Left kidney (tissue), 8 donors: ENCODE measurements around the gene UBA6. TPM values are rescaled to one million over a fixed set of nuclear protein-coding genes. Genes with fewer than 3 reads are reported as not detected.
"Not testable (repeated sequence)": the region's sequence is repeated elsewhere in the genome, so short reads cannot be mapped to it uniquely, and the experiment has no call there.

ENCODE experiments used
- DNase-seq: peaks from one replicate; pipeline ENCODE4 v3.0.0-alpha.2; 2013
- long read RNA-seq, 8 donors: transcript quantifications; one replicate each; lab custom pipeline, GENCODE V29; 2026
- polyA plus RNA-seq: library from polyadenylated mRNA; unstranded; fragments of 120-200 nt; gene quantifications from one replicate; pipeline ENCODE4 v1.2.1, GENCODE V29; 2013; ENCODE audit not compliant: insufficient read length

The UBA6 gene
- polyA plus RNA-seq = 78.7 TPM
- long read RNA-seq, donor 1 = 0 reads
- long read RNA-seq, donor 2, partial matches to known transcripts = 0 of 1 reads
- long read RNA-seq, donor 2, other reads (novel, unspliced or antisense) = 0 of 1 reads
- long read RNA-seq, donor 3, full-length matches to known transcripts = 3 of 3 reads
- long read RNA-seq, donor 3, partial matches to known transcripts = 0 of 3 reads
- long read RNA-seq, donor 3, other reads (novel, unspliced or antisense) = 0 of 3 reads
- long read RNA-seq, donor 4 = 0 reads
- long read RNA-seq, donor 5 = 0 reads
- long read RNA-seq, donor 6, full-length matches to known transcripts = 1 of 6 reads
- long read RNA-seq, donor 6, partial matches to known transcripts = 0 of 6 reads
- long read RNA-seq, donor 6, other reads (novel, unspliced or antisense) = 5 of 6 reads
- long read RNA-seq, donor 7, partial matches to known transcripts = 0 of 1 reads
- long read RNA-seq, donor 7, other reads (novel, unspliced or antisense) = 0 of 1 reads
- long read RNA-seq, donor 8 = 0 reads

GRCh38 chr4:67700738-67701516, at the start of gene UBA6:
Gene UBA6 (minus strand): TSS chr4:67701155. CDS start chr4:67701119, 36 bp downstream.
- peak; percentile 93 for DNase-seq

DNA sequence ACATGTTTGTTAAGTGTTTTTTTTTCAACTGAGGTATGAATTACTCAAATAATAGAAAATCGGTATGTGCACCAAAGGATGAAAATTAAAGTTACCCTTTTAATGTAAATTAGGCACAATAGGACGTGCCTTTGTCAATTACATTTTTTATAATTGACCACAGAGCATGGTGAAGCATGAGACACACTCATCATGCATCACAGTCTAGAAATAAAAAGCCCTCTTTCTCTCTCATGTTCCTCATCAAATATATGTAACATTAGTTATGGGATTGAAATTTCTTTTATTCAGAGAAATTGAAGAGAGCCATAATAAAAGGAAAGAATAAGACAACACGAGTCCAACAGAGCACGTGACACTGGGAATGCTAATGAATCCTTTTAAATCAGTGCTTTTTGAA, 49.7 kb upstream of the UBA6 start:
- no peak for DNase-seq

DNA sequence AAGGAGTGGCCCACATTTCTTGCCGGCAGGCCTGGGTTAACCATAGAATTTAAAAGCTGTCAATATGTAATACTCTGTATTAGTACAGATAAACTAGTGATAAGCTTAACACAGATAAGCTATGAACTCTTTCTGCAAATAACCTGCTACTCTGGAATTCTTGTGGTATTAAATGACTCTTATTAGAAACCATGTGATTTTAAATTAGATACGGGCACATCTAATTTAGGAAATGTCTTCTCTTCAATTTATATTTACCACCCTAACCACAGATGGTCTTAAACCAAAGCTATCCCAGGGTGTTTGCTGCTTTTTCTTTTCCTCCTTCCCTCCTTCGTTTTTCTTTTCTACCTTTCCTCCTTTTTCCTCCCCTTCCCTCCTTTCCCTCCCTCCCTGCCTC, 48.3 kb upstream of the UBA6 start:
- no peak for DNase-seq

GRCh38 chr4:67746797-67747495, 46.0 kb upstream of the UBA6 start:
- DNase-seq = peak; percentile 13

- DNase-seq = no peak
Observed at GRCh38 chr4:67744561-67745283, 43.8 kb upstream of the UBA6 start.

- no peak for DNase-seq
Observed at GRCh38 chr4:67743194-67743593, 42.2 kb upstream of the UBA6 start.

DNA sequence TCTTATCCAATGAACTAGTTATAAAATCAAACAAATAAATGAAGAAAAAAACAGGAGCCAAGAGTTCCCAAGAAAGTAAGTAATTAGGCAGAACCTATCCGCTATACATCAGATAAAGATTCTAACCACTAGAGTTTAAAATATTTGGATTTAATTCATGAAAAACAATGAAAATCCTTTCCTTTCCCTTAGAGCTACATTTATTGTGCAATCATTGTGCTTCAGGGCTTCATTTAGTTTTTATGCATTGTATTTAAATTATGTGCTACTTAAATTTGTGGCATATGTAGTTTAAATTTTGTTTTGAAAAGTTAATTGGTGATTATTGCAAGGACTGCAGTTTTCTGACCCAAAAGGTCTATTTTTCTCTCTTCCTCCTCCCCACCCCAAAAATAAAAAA, 35.3 kb upstream of the UBA6 start:
- no peak for DNase-seq

- DNase-seq = no peak
Observed at GRCh38 chr4:67735325-67735724, 34.4 kb upstream of the UBA6 start.

GRCh38 chr4:67730511-67730910, 29.6 kb upstream of the UBA6 start:
- not testable (repeated sequence) for DNase-seq

DNA sequence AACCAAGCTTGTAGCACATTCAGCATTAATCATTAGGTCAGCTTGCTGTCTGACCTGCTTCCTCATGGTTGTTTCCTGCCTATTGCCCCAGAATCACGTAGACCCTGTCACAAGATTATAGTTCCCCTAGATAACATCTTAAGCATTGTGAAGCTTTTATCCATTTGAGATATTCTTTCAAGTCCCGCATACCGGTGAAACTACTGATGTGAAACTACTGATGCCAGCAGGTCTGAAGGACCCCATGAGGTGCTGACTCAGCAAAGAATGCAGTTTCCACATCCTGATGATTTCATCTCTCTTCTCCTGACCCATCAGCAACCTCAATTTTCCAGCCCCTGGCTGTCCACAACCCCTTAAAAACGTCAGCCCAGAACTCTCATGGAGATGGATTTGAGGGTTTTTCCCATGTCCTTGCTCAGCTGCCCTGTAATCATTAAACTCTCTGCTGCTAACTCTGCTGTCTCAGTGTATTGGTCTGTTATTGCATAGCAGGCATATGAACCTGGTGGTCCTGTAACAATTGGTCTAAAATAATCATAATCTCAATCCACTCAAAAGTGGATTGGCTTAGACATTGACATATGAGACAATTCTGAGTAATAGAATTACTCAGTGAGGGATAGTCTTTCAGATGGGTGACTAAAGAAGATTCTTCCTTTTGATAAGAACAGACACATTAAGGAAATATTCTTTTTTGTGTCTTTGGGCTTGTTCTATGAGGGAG, 26.3 kb upstream of the UBA6 start:
- DNase-seq = no peak

DNA sequence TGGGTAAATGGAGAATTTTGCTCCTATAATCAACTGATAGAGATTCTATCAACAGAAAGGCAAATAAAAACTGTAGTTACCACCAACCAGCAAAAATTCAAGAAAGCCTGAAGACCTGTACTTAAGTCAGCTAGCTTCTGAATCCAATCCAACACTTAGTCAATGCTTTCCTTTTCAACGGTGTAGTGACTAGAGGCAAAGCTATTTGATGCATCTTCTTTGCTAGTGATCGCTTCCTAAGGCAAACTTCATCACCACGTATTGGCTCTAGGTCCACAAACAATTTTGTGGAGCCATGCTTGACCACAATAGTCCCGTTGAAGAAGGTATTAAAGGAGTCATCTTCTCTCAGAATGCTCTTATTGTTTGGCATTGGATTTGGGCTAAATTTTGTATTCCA, 25.0 kb upstream of the UBA6 start:
- no peak for DNase-seq

DNA sequence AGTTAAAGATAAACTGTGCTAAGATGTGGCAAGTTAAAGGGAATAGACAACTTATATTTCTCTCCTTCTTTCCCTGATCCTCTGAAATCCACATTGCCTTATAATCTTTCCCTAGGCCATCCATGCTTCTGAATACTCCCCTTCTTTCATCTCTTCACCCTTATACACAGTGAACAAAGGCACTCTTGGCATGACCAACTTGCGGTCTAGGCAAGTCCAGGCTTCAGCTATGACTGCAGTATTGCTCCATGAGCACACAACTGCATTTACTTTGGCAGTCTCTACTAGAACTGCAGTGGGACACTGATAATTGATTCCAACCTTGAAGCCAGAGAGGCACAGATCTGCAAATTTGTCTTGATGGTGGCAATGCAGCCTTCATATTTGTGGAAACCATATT, 24.2 kb upstream of the UBA6 start:
- DNase-seq = no peak

DNA sequence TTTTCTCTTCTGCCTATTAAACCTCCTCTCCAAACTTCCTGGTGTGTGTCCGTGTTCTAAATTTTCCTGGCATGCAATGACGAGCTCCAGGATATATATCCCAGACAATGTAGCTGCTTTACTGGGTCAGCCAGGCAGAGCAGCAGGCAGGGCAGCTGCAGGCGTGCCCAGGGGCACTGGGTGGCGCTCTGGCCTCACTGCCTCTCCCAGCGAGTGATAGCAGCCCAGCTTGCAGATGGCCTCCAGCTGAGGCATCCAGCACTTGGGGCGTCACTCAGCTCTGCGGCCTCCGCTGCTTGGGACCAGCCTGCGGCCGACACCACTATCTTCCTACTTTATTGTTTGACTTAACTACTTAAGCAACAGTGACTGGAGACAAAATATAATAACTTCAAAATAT, 23.0 kb upstream of the UBA6 start:
- DNase-seq = no peak

DNA sequence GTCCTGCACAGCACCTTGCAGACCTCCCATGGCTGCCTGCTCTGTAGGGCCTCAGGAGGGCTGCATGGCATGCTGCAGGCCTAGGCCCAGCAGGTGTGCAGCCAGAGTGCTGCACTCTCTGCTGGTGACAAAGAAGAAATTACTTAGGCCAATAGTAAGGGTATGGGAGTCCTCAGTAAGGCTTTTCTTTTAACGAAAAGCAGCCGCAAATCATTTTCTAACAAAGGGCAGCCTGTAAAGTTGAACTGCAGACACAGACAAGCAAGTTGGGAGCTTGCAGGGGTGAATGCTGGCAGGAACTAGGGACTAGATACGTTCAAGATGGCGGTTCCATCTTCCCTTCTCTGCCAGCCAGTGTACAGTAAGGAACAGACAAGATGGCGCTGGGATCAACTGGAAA, 22.4 kb upstream of the UBA6 start:
- no peak for DNase-seq

DNA sequence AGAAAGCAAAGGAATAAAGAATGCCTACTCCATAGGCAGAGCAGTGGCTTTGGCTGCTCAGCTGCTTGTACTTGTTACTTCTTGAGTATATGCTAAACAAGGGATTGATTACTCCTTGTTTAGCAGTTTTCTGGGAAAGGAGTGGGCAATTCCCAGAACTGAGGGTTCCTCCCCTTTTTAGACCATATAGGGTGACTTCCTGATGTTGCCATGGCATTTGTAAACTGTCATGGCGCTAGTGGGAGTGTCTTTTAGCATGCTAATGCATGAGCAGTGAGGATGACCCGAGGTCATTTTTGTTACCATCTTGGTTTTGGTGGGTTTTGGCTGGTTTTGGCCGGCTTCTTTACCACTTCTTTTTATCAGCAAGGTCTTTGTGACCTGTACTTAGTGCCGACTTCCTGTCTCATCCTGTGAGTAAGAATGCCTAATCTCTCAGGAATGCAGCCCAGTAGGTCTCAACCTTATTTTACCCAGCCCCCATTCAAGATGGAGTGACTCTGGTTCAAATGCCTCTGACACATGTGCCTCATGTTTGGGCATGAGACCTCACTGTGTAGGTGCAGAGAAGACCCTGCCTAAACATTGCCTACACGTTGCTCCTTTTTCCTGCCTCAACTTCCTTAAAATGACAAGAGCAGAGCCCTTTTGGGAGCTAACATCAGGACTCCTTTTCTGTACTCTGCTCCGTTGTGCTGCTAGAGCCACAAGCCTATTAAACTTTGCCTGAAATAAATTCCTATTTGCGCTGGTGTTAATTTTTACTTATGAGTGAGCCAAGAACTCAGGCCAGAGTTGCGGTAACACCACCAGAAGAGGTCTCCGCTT, 21.0 kb upstream of the UBA6 start:
- no peak for DNase-seq

DNA sequence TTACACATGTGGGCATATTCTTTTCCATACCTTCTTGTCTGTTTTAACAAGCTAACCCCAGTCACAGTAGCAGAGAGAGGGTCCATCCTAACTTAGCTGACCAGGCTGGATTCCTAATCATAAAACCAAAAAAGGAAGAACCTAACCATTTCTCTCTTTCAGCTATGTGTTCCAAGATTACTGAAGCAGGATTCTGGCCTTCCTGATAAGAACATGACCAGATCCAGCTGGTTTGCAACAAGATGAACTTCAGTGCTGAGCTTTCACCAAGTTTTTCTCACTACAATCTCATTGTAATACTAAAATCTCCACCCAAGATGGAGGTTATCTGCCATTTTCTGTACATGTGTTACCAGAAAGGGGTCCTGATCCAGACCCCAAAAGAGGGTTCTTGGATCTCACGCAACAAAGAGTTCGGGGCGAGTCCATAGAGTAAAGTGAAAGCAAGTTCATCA, 20.4 kb upstream of the UBA6 start:
- no peak for DNase-seq

- no peak for DNase-seq
Observed at GRCh38 chr4:67719953-67720617, 19.1 kb upstream of the UBA6 start.

- no peak for DNase-seq
Observed at GRCh38 chr4:67718848-67719247, 17.9 kb upstream of the UBA6 start.

GRCh38 chr4:67717586-67717985, 16.6 kb upstream of the UBA6 start:
- DNase-seq = no peak

DNA sequence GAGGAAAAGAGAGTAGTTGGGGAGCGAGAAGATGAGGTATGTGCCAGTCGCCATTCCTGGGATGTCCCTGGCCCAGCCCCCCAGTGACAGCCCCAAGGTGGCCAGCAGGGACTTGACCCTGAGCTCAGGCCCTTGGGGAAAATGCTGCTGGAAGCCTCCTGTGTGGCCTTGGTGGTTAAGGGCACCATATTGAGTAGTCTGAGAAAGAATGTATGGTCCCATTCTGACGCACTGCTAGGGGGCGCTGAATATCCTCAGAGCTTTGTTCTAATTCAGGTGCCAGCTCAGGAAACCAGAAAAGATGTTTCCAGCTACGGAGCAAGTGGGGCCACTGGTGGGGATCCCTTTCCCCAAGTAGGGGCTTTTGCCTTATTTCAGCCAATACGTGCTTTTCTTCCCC, 14.0 kb upstream of the UBA6 start:
- DNase-seq = no peak
